ENCODE measurements around the gene TNPO1.

The TNPO1 gene

GRCh38 chr5:72936893-72937292 is 120.4 kb downstream of the TNPO1 start:
- DNase-seq = no peak

- DNase-seq = no peak
These were observed 121.1 kb downstream of the TNPO1 start for GRCh38 chr5:72937517-72938061.

GRCh38 chr5:72938206-72938605 is 121.7 kb downstream of the TNPO1 start:
- no peak for DNase-seq

GRCh38 chr5:72940082-72940481 is 123.6 kb downstream of the TNPO1 start:
- DNase-seq = no peak

- no peak for DNase-seq
These were observed 126.8 kb downstream of the TNPO1 start for GRCh38 chr5:72943307-72943706.

GRCh38 chr5:72947498-72947897 is 131.0 kb downstream of the TNPO1 start:
- DNase-seq = no peak

GRCh38 chr5:72949481-72949880 is 133.0 kb downstream of the TNPO1 start:
- no peak for DNase-seq

- no peak for DNase-seq
These were observed 135.4 kb downstream of the TNPO1 start for GRCh38 chr5:72951671-72952468.

GRCh38 chr5:72954389-72954788 is 137.9 kb downstream of the TNPO1 start:
- DNase-seq = no peak

GRCh38 chr5:72955143-72955767 is 138.8 kb downstream of the TNPO1 start:
- no peak for DNase-seq

GRCh38 chr5:72955768-72956323 is 139.4 kb downstream of the TNPO1 start, which contains the start of gene FCHO2:
TSS of gene FCHO2 (plus strand) at chr5:72956041. CDS start at chr5:72956097, 56 bp downstream.
- peak; percentile 94 for DNase-seq

- peak; percentile 39 for DNase-seq
These were observed 140.1 kb downstream of the TNPO1 start for GRCh38 chr5:72956324-72957140.

- no peak for DNase-seq
These were observed 140.9 kb downstream of the TNPO1 start for GRCh38 chr5:72957337-72957736.

GRCh38 chr5:72959257-72959656 is 142.8 kb downstream of the TNPO1 start:
- DNase-seq = no peak

Measured in KG1 (cell line).